ENCODE results near the gene LDLRAD3. TPM values are rescaled to one million over a fixed set of nuclear protein-coding genes. Genes with fewer than 3 reads are reported as not detected.

Gene LDLRAD3
- total RNA-seq, 1 experiment from 2014 or later: 12.1 TPM

DNA sequence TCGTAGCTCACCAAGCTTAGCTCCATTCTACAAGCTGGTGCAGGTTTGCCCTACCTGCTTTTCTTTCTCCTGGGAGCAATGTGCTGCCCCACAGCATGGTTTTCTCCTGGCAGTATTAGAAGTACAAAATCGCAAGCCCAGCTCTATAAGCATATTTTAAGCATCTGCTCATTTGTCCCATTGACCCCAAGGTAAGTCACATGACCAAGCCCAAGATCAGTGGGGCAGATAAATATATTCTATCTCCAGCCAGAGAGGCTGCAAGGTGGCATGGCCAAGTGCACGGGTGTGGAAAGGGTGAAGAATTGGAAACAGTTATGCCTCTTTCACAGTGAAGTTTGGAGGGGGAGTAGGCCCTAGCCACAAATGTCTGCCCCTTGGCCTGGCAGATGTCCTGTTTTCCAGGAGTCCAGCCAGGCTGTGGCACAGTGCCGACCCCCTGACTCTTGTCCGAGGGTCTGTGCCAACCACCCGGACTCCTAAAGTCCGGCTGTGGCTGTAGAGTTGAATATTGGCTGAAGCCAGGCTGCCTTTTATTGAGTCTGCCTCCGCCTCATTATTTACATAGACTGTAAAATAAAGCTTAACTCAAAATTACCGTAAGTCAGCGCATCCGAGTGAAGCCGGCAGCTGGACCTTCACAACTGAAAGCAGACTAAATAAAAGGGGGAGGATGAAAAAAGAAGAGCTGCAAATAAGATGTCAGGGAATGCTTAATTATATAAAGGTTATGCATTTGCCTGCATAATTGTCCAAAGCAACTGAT lies 179.7 kb downstream of the LDLRAD3 start:
- no peak overlapping the region for H4K91ac ChIP-seq (ENCODE audit: insufficient read length, low read depth, low read length)
- no peaks in the 10 kb centered on the region for H3K27me3 ChIP-seq (ENCODE audit: insufficient read depth, low read length)
- no peak overlapping the region for H3K18ac ChIP-seq (ENCODE audit: insufficient read length, low read depth, low read length)
- Mint-ChIP-seq H3K27me3 (ENCODE audit: low read depth) (no peaks in the 10 kb centered on the region), H3K4me3 (no peak overlapping the region), H3K4me1 (peaks cover 26 to 36% of the 10 kb centered on the region in 2 experiments), H3K9me3 (no peaks in the 10 kb centered on the region), H3K36me3 (ENCODE audit: insufficient read depth in 1 of 3, low read depth in 3 of 3) (peaks cover 0 to 4% (median 0%) of the 10 kb centered on the region in 3 experiments; a peak in 3 of 7 replicates), H3K27ac (peak overlapping the region in 2 of 3 experiments; percentile 25 to 69; a peak in 2 of 7 replicates)
- H2BK15ac ChIP-seq (ENCODE audit: low read depth, low read length): no peak overlapping the region
- H3T11ph ChIP-seq (ENCODE audit: low read length): no peak overlapping the region
- no peak overlapping the region for H3K9ac ChIP-seq (ENCODE audit: extremely low read depth, insufficient read length, low read length)
- no CpG with 5 or more reads among the region's 12 CpGs for WGBS (ENCODE audit: extremely low coverage, insufficient read length, low lambda C conversion rate)
- no peaks in the 10 kb centered on the region for H3K23me2 ChIP-seq (ENCODE audit: insufficient read length, low read depth, low read length, poor library complexity, severe bottlenecking)
- no peaks in the 10 kb centered on the region for H3K79me1 ChIP-seq (ENCODE audit: insufficient read depth, low read depth, low read length, poor library complexity, severe bottlenecking)
- no peak overlapping the region for H2AFZ ChIP-seq (ENCODE audit: low read length)
- H3K4me1 ChIP-seq (ENCODE audit: insufficient read depth, low read length): no peaks in the 10 kb centered on the region; the same call in 1 of the 2 replicates
- no peak overlapping the region for H3K4me2 ChIP-seq (ENCODE audit: insufficient read depth, insufficient read length, low read length)
- H3K56ac ChIP-seq (ENCODE audit: insufficient read length, low read depth, low read length): no peak overlapping the region
- no peaks in the 10 kb centered on the region for H3K79me2 ChIP-seq (ENCODE audit: insufficient read depth, low read length)
- H4K5ac ChIP-seq (ENCODE audit: insufficient read length, low read depth, low read length): no peak overlapping the region
- H3K9me3 ChIP-seq (ENCODE audit: control insufficient read depth, low read depth, low read length): no peaks in the 10 kb centered on the region
- H3K23ac ChIP-seq (ENCODE audit: insufficient read length, low read depth, low read length): no peak overlapping the region
- DNase-seq: no peak
- no peak overlapping the region for H2AK5ac ChIP-seq (ENCODE audit: insufficient read length, low read length)
- no peak overlapping the region for H3K4ac ChIP-seq (ENCODE audit: low read depth, low read length)
- TF ChIP-seq, protein P1, sequence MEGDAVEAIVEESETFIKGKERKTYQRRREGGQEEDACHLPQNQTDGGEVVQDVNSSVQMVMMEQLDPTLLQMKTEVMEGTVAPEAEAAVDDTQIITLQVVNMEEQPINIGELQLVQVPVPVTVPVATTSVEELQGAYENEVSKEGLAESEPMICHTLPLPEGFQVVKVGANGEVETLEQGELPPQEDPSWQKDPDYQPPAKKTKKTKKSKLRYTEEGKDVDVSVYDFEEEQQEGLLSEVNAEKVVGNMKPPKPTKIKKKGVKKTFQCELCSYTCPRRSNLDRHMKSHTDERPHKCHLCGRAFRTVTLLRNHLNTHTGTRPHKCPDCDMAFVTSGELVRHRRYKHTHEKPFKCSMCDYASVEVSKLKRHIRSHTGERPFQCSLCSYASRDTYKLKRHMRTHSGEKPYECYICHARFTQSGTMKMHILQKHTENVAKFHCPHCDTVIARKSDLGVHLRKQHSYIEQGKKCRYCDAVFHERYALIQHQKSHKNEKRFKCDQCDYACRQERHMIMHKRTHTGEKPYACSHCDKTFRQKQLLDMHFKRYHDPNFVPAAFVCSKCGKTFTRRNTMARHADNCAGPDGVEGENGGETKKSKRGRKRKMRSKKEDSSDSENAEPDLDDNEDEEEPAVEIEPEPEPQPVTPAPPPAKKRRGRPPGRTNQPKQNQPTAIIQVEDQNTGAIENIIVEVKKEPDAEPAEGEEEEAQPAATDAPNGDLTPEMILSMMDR (conservative IDR thresholded peaks at IDR 0.05): no peak
- H2BK120ac ChIP-seq (ENCODE audit: low read depth, low read length, poor library complexity, severe bottlenecking): no peak overlapping the region
- H3K27ac ChIP-seq (ENCODE audit: insufficient read length, low read depth, low read length): no peak overlapping the region
- H4K20me1 ChIP-seq (ENCODE audit: control insufficient read depth, insufficient read depth, insufficient read length): no peaks in the 10 kb centered on the region
- no peak overlapping the region for H3K14ac ChIP-seq (ENCODE audit: insufficient read depth, low read length)
- H2BK20ac ChIP-seq (ENCODE audit: low read depth, low read length, poor library complexity, severe bottlenecking): no peak overlapping the region
- H2BK5ac ChIP-seq (ENCODE audit: insufficient read length, low read length): no peak overlapping the region
- no peak overlapping the region for H2BK12ac ChIP-seq (ENCODE audit: insufficient read length, low read depth, low read length)
- H4K8ac ChIP-seq (replicated peaks; ENCODE audit: insufficient read length, low read depth, low read length): no peak overlapping the region
